Esophagus muscularis mucosa (tissue), 4 donors: Measurements from ENCODE around the gene PML. TPM values are rescaled to one million over a fixed set of nuclear protein-coding genes. Genes with fewer than 3 reads are reported as not detected.

Experiments used
- DNase-seq: peaks from one replicate; pipeline ENCODE4 v3.0.0-alpha.2; 2017; ENCODE audit errors: extremely low spot score
- H3K27ac ChIP-seq, 4 donors: fragments of 200-600 bp; sonication (generic); replicated peaks in 1 of 4; 1 replicate in 3 of 4; 2 replicates in 1 of 4; pipeline ENCODE4 v1.5.1; 2016 to 2019; ENCODE audit warnings: mild to moderate bottlenecking in 1 of 4
- H3K27me3 ChIP-seq, 4 donors: fragments of 200-600 bp; sonication (generic); one replicate each; pipeline versions ENCODE4 v1.5.1 to v1.6.0; 2016 to 2019
- H3K36me3 ChIP-seq, 4 donors: fragments of 200-600 bp; sonication (generic); one replicate each; pipeline ENCODE4 v1.5.1; 2016 to 2019
- H3K4me1 ChIP-seq, 4 donors: fragments of 200-600 bp; sonication (generic); one replicate each; pipeline ENCODE4 v1.5.1; 2016 to 2019
- H3K4me3 ChIP-seq, 4 donors: fragments of 200-600 bp; sonication (generic); 1 replicate in 2 of 4; 2 replicates in 2 of 4; pipeline ENCODE4 v1.5.1; 2016 to 2019; ENCODE audit warnings: mild to moderate bottlenecking in 4 of 4, moderate library complexity in 1 of 4
- H3K9me3 ChIP-seq, 4 donors: fragments of 200-600 bp; sonication (generic); 1 replicate in 3 of 4; 2 replicates in 1 of 4; pipeline ENCODE4 v1.5.1; 2016 to 2019
- CTCF ChIP-seq, 3 experiments: fragments of 200-600 bp in 2 of 3; fragments of 450-650 bp in 1 of 3; sonication (generic) in 2 of 3; IDR thresholded peaks; one replicate each; pipeline ENCODE4 v1.5.1; 2017 to 2019; ENCODE audit warnings: antibody characterized with exemption in 3 of 3, mild to moderate bottlenecking in 2 of 3, moderate library complexity in 1 of 3
- EP300 ChIP-seq: sonication (generic); formaldehyde crosslinking; IDR thresholded peaks from one replicate; pipeline ENCODE4 v1.6.1; 2017; ENCODE audit warnings: antibody characterized with exemption
- POLR2A ChIP-seq: fragments of 450-650 bp; IDR thresholded peaks from one replicate; pipeline ENCODE4 v1.6.1; 2017; ENCODE audit warnings: antibody characterized with exemption, moderate library complexity, mild to moderate bottlenecking, low read depth
- POLR2AphosphoS5 ChIP-seq, 2 donors: sonication (generic); formaldehyde crosslinking; IDR thresholded peaks; one replicate each; pipeline ENCODE4 v1.6.1; 2017; ENCODE audit warnings: antibody characterized with exemption in 2 of 2
- WGBS: methylation state at CpG from one replicate; pipeline ENCODE4 v1.1.5; 2018; 5-methylcytosine and 5-hydroxymethylcytosine counted together
- intact Hi-C: fragments of 100-400 bp; cut with DNase I; formaldehyde crosslinking; loops from one replicate; pipeline ENCODE4 v1.15.1; 2023
- total RNA-seq, 4 donors: library from RNA; depleted of rRNA; stranded (reverse); fragments of >200 nt; gene quantifications; one replicate each; pipeline versions ENCODE4 v1.1.0 to v1.2.1, GENCODE V29; 2016

PML gene
- total RNA-seq, 4 donors from 2014 or later: 48.0 to 61.6 (median 57.2) TPM

- H3K4me1 ChIP-seq: peaks cover 18 to 35% (median 31%) of the 10 kb centered on the region in 4 donors
- H3K4me3 ChIP-seq: no peak overlapping the region
- 98% methylated on average over 6 of the region's 9 CpGs for WGBS
- peaks cover 14 to 50% (median 31%) of the 10 kb centered on the region in 4 donors for H3K36me3 ChIP-seq
- no peaks in the 10 kb centered on the region for H3K27me3 ChIP-seq
- no peak for TF ChIP-seq EP300
- TF ChIP-seq POLR2A: no peak
- TF ChIP-seq CTCF (IDR thresholded peaks at IDR 0.05): no peak
- TF ChIP-seq POLR2AphosphoS5 (IDR thresholded peaks at IDR 0.05): no peak
- no peak for DNase-seq
- no peaks in the 10 kb centered on the region for H3K9me3 ChIP-seq
- intact Hi-C loops: no loop called here
- no peak overlapping the region for H3K27ac ChIP-seq
Measured at GRCh38 chr15:73947651-73948050, 46.9 kb upstream of the PML start.

GRCh38 chr15:73948396-73948795, 46.1 kb upstream of the PML start:
- H3K9me3 ChIP-seq: no peaks in the 10 kb centered on the region
- H3K36me3 ChIP-seq: peaks cover 14 to 43% (median 31%) of the 10 kb centered on the region in 4 donors
- H3K27me3 ChIP-seq: no peaks in the 10 kb centered on the region
- H3K27ac ChIP-seq: no peak overlapping the region
- intact Hi-C loops: no loop called here
- DNase-seq: no peak
- WGBS: 96% methylated on average over 3 of the region's 4 CpGs
- no peak overlapping the region for H3K4me3 ChIP-seq
- no peak for TF ChIP-seq EP300
- no peak for TF ChIP-seq POLR2AphosphoS5 (IDR thresholded peaks at IDR 0.05)
- TF ChIP-seq CTCF (IDR thresholded peaks at IDR 0.05): no peak
- TF ChIP-seq POLR2A: no peak
- H3K4me1 ChIP-seq: peaks cover 25 to 42% (median 38%) of the 10 kb centered on the region in 4 donors

GRCh38 chr15:73948982-73949381, 45.5 kb upstream of the PML start:
- TF ChIP-seq CTCF (IDR thresholded peaks at IDR 0.05) (no peak), POLR2AphosphoS5 (IDR thresholded peaks at IDR 0.05) (no peak), EP300 (no peak), POLR2A (no peak)
- H3K36me3 ChIP-seq: peaks cover 14 to 42% (median 31%) of the 10 kb centered on the region in 4 donors

GRCh38 chr15:73949496-73949895, 45.0 kb upstream of the PML start:
- peaks cover 14 to 37% (median 31%) of the 10 kb centered on the region in 4 donors for H3K36me3 ChIP-seq
- DNase-seq: no peak
- H3K4me3 ChIP-seq: no peak overlapping the region
- TF ChIP-seq EP300 (no peak), CTCF (IDR thresholded peaks at IDR 0.05) (no peak), POLR2A (no peak), POLR2AphosphoS5 (IDR thresholded peaks at IDR 0.05) (no peak)
- WGBS: 84% methylated on average over 10 of the region's 10 CpGs
- peak overlapping the region in 1 of 4 donors; percentile 97 for H3K27ac ChIP-seq
- H3K4me1 ChIP-seq: peaks cover 29 to 45% (median 40%) of the 10 kb centered on the region in 4 donors
- intact Hi-C loops: no loop called here
- H3K9me3 ChIP-seq: no peaks in the 10 kb centered on the region
- no peaks in the 10 kb centered on the region for H3K27me3 ChIP-seq

More at GRCh38 chr15:73948982-73949381, 45.5 kb upstream of the PML start:
- peaks cover 29 to 46% (median 43%) of the 10 kb centered on the region in 4 donors for H3K4me1 ChIP-seq
- 80% methylated on average over 4 of the region's 4 CpGs for WGBS
- H3K27me3 ChIP-seq: no peaks in the 10 kb centered on the region
- intact Hi-C loops: no loop called here
- no peak overlapping the region for H3K4me3 ChIP-seq
- no peak for DNase-seq
- H3K9me3 ChIP-seq: no peaks in the 10 kb centered on the region
- H3K27ac ChIP-seq: no peak overlapping the region

GRCh38 chr15:73950479-73950830, 44.1 kb upstream of the PML start:
- intact Hi-C loops: no loop called here
- H3K27me3 ChIP-seq: no peaks in the 10 kb centered on the region
- H3K9me3 ChIP-seq: no peaks in the 10 kb centered on the region
- no peak for DNase-seq
- peaks cover 14 to 35% (median 30%) of the 10 kb centered on the region in 4 donors for H3K36me3 ChIP-seq
- H3K4me3 ChIP-seq: no peak overlapping the region
- TF ChIP-seq POLR2A (no peak), CTCF (IDR thresholded peaks at IDR 0.05) (no peak), EP300 (no peak), POLR2AphosphoS5 (IDR thresholded peaks at IDR 0.05) (no peak)
- peak overlapping the region; percentile 94 to 98 (median 96) for H3K27ac ChIP-seq
- peaks cover 29 to 41% (median 38%) of the 10 kb centered on the region in 4 donors for H3K4me1 ChIP-seq
